Liver (tissue), 9 donors: ENCODE measurements around the gene KRTAP10-5. TPM values are rescaled to one million over a fixed set of nuclear protein-coding genes. Genes with fewer than 3 reads are reported as not detected.
A peak's percentile ranks its signal among the peaks of the same experiment; 100 is the strongest.

Experiments
- DNase-seq: peaks from one replicate; pipeline ENCODE4 v3.0.0-alpha.2; 2017; ENCODE audit warnings: low spot score
- H3K27ac ChIP-seq, 2 donors: one replicate each; pipeline ENCODE4 v1.7.0; 2013; ENCODE audit warnings: inconsistent platforms in 2 of 2, low read length in 2 of 2, control low read depth in 1 of 2, low read depth in 1 of 2, mild to moderate bottlenecking in 1 of 2
- H3K27me3 ChIP-seq, 4 donors: one replicate each; pipeline versions ENCODE4 v1.6.1 to v1.7.0; 2013; ENCODE audit warnings: low read length in 3 of 4, inconsistent platforms in 1 of 4, mild to moderate bottlenecking in 1 of 4, moderate library complexity in 1 of 4; ENCODE audit not compliant: control insufficient read depth in 4 of 4, insufficient read depth in 4 of 4
- H3K36me3 ChIP-seq, 4 donors: one replicate each; pipeline versions ENCODE4 v1.6.1 to v1.7.0; 2013; ENCODE audit warnings: low read length in 3 of 4, mild to moderate bottlenecking in 3 of 4, low read depth in 1 of 4, moderate library complexity in 1 of 4; ENCODE audit not compliant: control insufficient read depth in 4 of 4, insufficient read depth in 3 of 4
- H3K4me1 ChIP-seq, 4 donors: one replicate each; pipeline versions ENCODE4 v1.6.1 to v1.7.0; 2013; ENCODE audit warnings: low read length in 3 of 4, mild to moderate bottlenecking in 3 of 4, moderate library complexity in 1 of 4; ENCODE audit not compliant: control insufficient read depth in 4 of 4, insufficient read depth in 4 of 4
- H3K4me3 ChIP-seq, 3 donors: one replicate each; pipeline versions ENCODE4 v1.6.1 to v1.7.0; 2013; ENCODE audit warnings: low read length in 3 of 3, control low read depth in 1 of 3, low read depth in 1 of 3, mild to moderate bottlenecking in 1 of 3
- H3K9ac ChIP-seq, 2 donors: one replicate each; pipeline ENCODE4 v1.7.0; 2013; ENCODE audit warnings: low read length in 2 of 2, mild to moderate bottlenecking in 2 of 2, moderate library complexity in 2 of 2, control low read depth in 1 of 2, low read depth in 1 of 2
- H3K9me3 ChIP-seq, 4 donors: one replicate each; pipeline versions ENCODE4 v1.6.1 to v1.7.0; 2013; ENCODE audit warnings: low read length in 3 of 4; ENCODE audit not compliant: control insufficient read depth in 4 of 4
- ATF3 ChIP-seq: IDR thresholded peaks from 2 replicates; pipeline ENCODE4 v1.6.1; 2016; ENCODE audit warnings: antibody characterized with exemption
- CTCF ChIP-seq: fragments of 150-350 bp; IDR thresholded peaks from 2 replicates; pipeline ENCODE4 v1.5.1; 2017; ENCODE audit warnings: improper control_type of control experiment, low read depth, low read length; ENCODE audit not compliant: missing input control
- EGR1 ChIP-seq, 2 donors: IDR thresholded peaks; 2 replicates each; pipeline ENCODE4 v1.6.1; 2016 to 2018; ENCODE audit warnings: antibody characterized with exemption in 2 of 2, low read depth in 2 of 2
- FOXA1 ChIP-seq: IDR thresholded peaks from 2 replicates; pipeline ENCODE4 v1.6.1; 2016; ENCODE audit warnings: antibody characterized with exemption
- GABPA ChIP-seq, 2 donors: IDR thresholded peaks in 1 of 2; conservative IDR thresholded peaks in 1 of 2; 2 replicates each; pipeline ENCODE4 v1.6.1; 2016; ENCODE audit warnings: antibody characterized with exemption in 2 of 2, mild to moderate bottlenecking in 1 of 2, moderate library complexity in 1 of 2
- HNF4G ChIP-seq: IDR thresholded peaks from 2 replicates; pipeline ENCODE4 v1.6.1; 2016; ENCODE audit warnings: antibody characterized with exemption
- MAX ChIP-seq: IDR thresholded peaks from 2 replicates; pipeline ENCODE4 v1.6.1; 2016; ENCODE audit warnings: antibody characterized with exemption
- NR2F2 ChIP-seq: IDR thresholded peaks from 2 replicates; pipeline ENCODE4 v1.6.1; 2016; ENCODE audit warnings: antibody characterized with exemption
- RAD21 ChIP-seq, 2 donors: IDR thresholded peaks; 2 replicates each; pipeline ENCODE4 v1.6.1; 2016; ENCODE audit warnings: antibody characterized with exemption in 2 of 2, mild to moderate bottlenecking in 2 of 2
- RXRA ChIP-seq, 2 donors: IDR thresholded peaks; 2 replicates each; pipeline ENCODE4 v1.6.1; 2017 to 2018; ENCODE audit warnings: antibody characterized with exemption in 2 of 2, mild to moderate bottlenecking in 1 of 2
- SP1 ChIP-seq: IDR thresholded peaks from 2 replicates; pipeline ENCODE4 v1.6.1; 2018; ENCODE audit warnings: antibody characterized with exemption, mild to moderate bottlenecking
- TAF1 ChIP-seq: conservative IDR thresholded peaks from 2 replicates; pipeline ENCODE4 v1.6.1; 2016; ENCODE audit warnings: antibody characterized with exemption, mild to moderate bottlenecking
- ZBTB33 ChIP-seq: IDR thresholded peaks from 2 replicates; pipeline ENCODE4 v1.6.1; 2016; ENCODE audit warnings: antibody characterized with exemption
- WGBS: extraction: QIAGEN DNeasy Blood & Tissue Kit; methylation state at CpG from one replicate; pipeline ENCODE4 v1.1.7; 2013; 5-methylcytosine and 5-hydroxymethylcytosine counted together
- polyA plus RNA-seq, 2 donors: library from polyadenylated mRNA; stranded (reverse) in 1 of 2; unstranded in 1 of 2; fragments of 200-250 nt in 1 of 2; fragments of >200 nt in 1 of 2; fragmentation: Nextera tagmentation in 1 of 2; extraction: Ambion mirVana in 1 of 2; gene quantifications; one replicate each; pipeline versions ENCODE4 v1.2.1 to v1.2.3, GENCODE V29; 2013 to 2015
- total RNA-seq, 2 donors: library from RNA; depleted of rRNA; stranded (reverse); fragments of >200 nt; gene quantifications; one replicate each; pipeline ENCODE4 v1.2.3, GENCODE V29; 2014
- donor health status: healthy.
- donor health status: healthy.
- donor health status: healthy.
- donor health status: healthy.
- donor health status: healthy.

Gene KRTAP10-5
- total and polyA plus RNA-seq, 4 donors: not detected

- no peak for DNase-seq
- no peak overlapping the region for H3K4me3 ChIP-seq
Measured at GRCh38 chr21:44618909-44619308, 38.5 kb upstream of the KRTAP10-5 start.

GRCh38 chr21:44618504-44618903, 38.1 kb upstream of the KRTAP10-5 start:
- peak overlapping the region in 1 of 2 donors; percentile 38 for H3K27ac ChIP-seq

More at GRCh38 chr21:44618909-44619308, 38.5 kb upstream of the KRTAP10-5 start:
- H3K4me1 ChIP-seq: no peaks in the 10 kb centered on the region
- 69% methylated on average over 3 of the region's 3 CpGs for WGBS
- no peaks in the 10 kb centered on the region for H3K27me3 ChIP-seq
- H3K9ac ChIP-seq: no peak overlapping the region
- H3K27ac ChIP-seq: peak overlapping the region; percentile 7 to 26
- H3K36me3 ChIP-seq: no peaks in the 10 kb centered on the region
- TF ChIP-seq GABPA (IDR thresholded peaks at IDR 0.05 in 1 of 2, conservative IDR thresholded peaks at IDR 0.05 in 1 of 2) (no peak), ZBTB33 (no peak), CTCF (no peak), SP1 (no peak), RAD21 (IDR thresholded peaks at IDR 0.05) (no peak), MAX (no peak), ATF3 (no peak), NR2F2 (no peak), HNF4G (no peak), RXRA (IDR thresholded peaks at IDR 0.05) (no peak), TAF1 (no peak), EGR1 (IDR thresholded peaks at IDR 0.05; ENCODE audit: low read depth in 2 of 2) (no peak), FOXA1 (no peak)
- H3K9me3 ChIP-seq: peaks cover 0 to 5% (median 0%) of the 10 kb centered on the region in 4 donors

More at GRCh38 chr21:44618504-44618903, 38.1 kb upstream of the KRTAP10-5 start:
- no peak for DNase-seq
- Histone ChIP-seq H3K9ac (no peak overlapping the region), H3K4me1 (no peaks in the 10 kb centered on the region), H3K9me3 (peaks cover 0 to 5% (median 0%) of the 10 kb centered on the region in 4 donors), H3K27me3 (no peaks in the 10 kb centered on the region), H3K4me3 (no peak overlapping the region), H3K36me3 (no peaks in the 10 kb centered on the region)
- WGBS: 30% methylated on average over 4 of the region's 4 CpGs
- TF ChIP-seq CTCF (peak; percentile 15), RAD21 (IDR thresholded peaks at IDR 0.05) (no peak)
